HTR-8/SVneo (cell line): Measurements from ENCODE around the gene GNG7.

Experiments
- DNase-seq: peaks from one replicate; pipeline ENCODE4 v3.0.0; 2011; ENCODE audit warnings: low spot score, mixed read lengths; ENCODE audit not compliant: insufficient read length
- FAIRE-seq: peaks from 2 replicates; lab custom pipeline; 2011; peaks lifted over from hg19 to GRCh38; lab: Jason Lieb, UNC

The GNG7 gene

DNA sequence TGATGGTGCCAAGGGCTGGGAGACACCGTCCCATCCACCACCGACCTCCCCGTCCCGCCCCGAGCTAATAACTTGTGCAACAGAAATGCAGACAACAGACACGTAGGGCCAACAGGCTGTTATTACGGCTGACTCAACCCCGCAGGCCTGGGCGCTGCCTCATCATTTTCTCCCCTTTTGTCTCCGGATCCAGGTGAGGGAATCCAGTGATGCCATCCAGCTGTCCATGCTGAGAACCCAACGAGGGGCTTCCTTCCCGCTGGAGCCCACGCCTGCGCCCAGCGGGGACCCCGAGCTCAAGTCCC lies 25.1 kb upstream of the GNG7 start:
- DNase-seq (no peak), FAIRE-seq (no peak)

DNA sequence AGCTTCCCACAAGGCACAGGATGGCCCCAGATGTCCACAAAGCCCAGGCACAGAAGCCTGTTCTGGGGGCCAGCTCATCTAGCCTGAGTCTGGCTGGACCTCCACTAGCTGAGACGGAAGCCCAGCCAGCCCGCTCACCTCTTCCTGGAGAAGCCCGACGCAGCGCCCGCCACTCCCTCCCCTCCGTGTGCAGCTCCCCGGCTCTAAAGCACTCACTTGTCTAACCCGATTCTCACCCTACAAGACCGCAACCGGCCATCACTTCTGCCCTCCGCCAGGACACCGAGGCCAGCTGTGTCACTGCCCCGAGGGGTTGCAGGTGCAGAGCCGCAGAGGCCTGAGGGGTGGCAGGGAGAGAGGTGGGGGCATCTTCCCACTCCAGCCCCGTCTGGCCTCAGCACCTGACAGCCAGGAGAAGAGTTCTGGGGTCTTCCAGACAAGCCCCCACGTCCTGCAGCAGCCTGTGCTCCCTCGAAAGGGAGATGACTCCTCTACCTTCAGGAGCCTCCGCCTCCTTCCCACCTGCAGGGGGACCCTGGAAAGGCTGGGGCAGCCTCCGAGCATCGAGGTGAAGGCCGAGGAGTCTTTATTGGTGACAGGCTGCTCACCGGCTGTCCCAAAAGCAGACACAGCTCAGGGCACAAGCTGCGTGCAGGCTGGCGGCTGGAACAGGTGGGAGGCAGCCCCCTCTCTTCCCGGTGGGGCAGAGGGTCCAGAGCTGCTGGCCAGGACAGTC lies 24.6 kb upstream of the GNG7 start:
- FAIRE-seq (no peak), DNase-seq (no peak)

- FAIRE-seq (no peak), DNase-seq (no peak)
These were observed 23.8 kb upstream of the GNG7 start for GRCh38 chr19:2726160-2726855.

DNA sequence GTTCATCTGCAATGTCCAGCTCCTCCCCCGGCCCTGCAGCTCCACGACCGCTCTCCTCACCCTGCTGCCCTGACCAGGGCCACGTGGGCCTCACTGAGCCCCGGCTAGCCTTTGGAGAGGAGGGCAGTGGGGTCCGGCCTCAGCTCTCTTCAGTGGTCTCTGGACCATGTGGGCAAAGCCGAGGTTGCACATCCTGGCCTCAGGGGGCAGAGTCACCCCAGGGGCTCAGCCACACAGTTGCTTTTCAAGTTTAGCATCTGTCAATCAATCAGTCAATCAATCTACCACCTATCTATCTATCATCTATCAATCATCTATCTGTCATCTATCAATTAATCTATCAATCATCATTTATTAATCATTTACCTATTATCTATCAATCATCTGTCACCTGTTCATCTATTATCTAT lies 21.7 kb upstream of the GNG7 start:
- no peak for FAIRE-seq
- no peak for DNase-seq

GRCh38 chr19:2723747-2724146 lies 21.3 kb upstream of the GNG7 start:
- FAIRE-seq, result no peak
- DNase-seq, result no peak

- FAIRE-seq (no peak), DNase-seq (no peak)
These were observed 20.8 kb upstream of the GNG7 start for GRCh38 chr19:2723345-2723715.

GRCh38 chr19:2722541-2723344 lies 20.2 kb upstream of the GNG7 start:
- DNase-seq (peak; percentile 77), FAIRE-seq (peak; percentile 94)

DNA sequence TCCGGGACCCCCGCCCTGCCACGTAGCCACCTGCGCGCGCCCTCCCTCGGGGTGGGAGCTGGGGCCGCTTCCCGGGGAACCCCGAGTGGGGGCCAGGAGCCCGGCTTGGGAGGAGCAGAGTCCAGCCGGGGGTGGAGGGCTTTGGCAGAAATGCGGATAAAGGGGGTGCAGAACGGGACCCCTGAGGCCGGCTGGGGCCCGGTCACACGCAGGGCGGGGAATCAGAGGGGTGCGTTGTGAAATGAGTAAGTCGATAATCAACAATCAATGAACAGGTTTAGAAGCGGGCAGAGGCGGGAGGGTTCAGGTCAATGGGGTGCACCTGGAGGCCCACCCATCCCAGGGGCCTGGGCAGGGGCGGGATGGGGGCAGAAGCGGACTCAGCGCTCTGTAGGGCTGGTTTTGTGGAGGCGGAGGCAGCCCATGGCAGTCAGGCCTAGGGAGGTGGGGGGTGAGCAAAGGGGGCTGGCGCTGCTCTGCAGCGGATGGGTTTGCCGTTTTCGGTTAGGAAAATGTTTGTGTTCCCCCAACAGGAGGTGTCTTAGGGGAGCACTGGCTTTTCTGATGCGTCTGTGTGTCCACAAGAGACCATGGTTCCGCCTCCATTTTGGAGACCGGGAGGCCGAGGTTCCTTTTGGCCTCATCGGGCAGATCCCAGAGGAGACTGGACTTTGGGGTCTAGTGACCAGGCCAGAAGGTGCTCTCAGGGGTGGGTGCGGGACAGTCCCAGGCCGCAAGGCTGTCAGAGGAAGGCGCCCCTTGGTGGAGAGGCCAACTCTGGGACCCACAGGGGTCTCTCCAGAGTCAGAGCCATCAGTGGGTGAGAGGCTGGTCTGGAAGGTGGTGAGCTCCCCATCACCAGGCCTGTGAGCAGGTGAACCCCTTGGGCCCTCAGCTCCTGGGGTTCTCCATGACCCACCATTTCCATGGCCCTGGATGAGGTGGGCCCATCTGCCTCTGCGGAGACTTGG lies 19.4 kb upstream of the GNG7 start:
- FAIRE-seq (no peak), DNase-seq (no peak)

GRCh38 chr19:2720777-2721569 lies 18.5 kb upstream of the GNG7 start, which contains the start of gene DIRAS1:
TSS of gene DIRAS1 (minus strand) at chr19:2721372. CDS start at chr19:2717806, 3,566 bp downstream.
- no peak for DNase-seq
- FAIRE-seq, result no peak

- FAIRE-seq, result no peak
- no peak for DNase-seq
These were observed 17.7 kb upstream of the GNG7 start for GRCh38 chr19:2719920-2720776.

DNA sequence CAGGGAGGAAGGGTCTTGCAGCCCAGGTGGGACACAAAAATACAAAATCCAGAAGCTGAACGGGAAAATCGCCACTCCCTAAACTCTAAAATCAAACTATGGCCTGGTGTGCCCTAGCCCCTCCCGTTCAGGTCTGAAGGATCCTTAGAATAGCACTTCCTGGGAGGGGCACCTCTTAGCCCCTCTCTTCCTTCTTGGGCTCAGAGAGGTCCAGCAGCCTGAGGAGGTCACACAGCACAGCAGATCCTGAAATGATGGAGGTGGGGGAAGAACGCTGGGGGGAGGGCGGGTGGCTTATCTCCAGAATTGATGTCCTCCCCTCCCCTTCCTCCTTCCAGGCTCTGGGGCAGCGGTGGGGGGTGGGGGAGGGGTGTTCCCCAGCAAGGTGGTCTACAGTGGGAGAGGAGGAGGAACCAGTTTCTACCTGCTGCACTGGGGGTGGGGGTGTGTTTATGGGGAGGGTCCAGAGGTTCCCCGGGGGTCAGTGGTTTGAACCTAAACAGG lies 16.8 kb upstream of the GNG7 start:
- FAIRE-seq, result no peak
- DNase-seq, result no peak

DNA sequence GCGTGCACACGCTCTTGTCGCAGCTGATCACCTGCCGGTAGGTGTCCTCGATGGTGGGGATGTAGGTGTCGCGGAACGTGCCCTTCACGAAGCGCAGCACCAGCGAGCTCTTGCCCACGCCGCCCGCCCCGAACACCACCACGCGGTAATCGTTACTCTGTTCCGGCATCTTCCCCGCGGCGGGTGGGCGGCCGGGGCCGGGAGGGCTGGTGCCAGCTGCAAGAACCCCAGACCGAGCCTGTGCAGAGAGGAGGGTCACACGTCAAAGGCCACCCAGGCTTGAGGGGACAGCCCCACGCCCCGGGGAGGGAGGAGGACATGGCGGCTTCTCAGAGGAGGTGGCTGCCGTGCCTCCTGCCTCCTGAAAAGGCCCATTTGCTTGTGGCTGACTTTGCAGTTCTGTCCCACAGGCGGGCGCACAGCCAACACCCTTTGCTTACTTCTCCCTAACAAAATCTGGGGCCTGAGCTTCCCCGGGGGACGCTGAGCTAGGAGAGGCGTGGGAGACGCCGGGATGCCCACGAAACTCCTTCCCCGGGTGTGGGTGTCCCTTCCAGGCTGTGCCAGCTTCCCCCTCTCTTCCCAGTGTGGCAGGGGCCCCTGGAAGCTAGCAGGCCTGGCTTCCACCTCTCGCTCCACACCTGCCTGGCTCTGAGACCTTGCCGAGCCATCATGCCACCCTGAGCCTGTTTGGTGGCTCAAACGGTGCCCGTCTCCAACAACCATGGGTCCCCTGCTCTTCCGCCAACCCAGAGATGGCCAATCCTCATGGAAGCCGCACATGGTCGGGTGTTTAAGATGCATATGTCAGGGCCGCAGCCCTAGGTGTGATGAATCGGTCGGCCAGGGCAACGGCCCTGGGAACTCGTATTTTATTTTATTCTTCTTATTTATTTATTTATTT lies 15.4 kb upstream of the GNG7 start:
- DNase-seq (no peak), FAIRE-seq (no peak)

- FAIRE-seq (no peak), DNase-seq (no peak)
These were observed 14.5 kb upstream of the GNG7 start for GRCh38 chr19:2716722-2717637.

DNA sequence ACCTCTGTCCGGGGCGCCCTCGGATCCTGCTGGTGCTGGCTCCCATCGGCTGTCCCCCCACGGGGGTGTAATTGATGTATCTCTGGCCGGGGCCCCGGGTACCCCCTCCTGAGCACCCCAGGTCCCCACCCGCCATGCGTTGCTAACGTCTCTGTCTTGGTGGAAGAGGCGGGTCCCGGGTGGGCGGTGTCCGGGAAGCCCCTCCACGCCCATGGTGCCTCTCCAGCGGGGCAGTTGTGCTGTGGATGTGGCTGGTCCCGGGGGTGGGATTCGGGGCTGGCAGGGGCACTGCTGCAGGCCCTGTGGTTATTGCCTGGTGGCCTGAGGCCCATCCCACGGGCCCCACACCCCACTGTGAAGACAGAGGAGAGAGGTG lies 13.8 kb upstream of the GNG7 start:
- FAIRE-seq (no peak), DNase-seq (no peak)

DNA sequence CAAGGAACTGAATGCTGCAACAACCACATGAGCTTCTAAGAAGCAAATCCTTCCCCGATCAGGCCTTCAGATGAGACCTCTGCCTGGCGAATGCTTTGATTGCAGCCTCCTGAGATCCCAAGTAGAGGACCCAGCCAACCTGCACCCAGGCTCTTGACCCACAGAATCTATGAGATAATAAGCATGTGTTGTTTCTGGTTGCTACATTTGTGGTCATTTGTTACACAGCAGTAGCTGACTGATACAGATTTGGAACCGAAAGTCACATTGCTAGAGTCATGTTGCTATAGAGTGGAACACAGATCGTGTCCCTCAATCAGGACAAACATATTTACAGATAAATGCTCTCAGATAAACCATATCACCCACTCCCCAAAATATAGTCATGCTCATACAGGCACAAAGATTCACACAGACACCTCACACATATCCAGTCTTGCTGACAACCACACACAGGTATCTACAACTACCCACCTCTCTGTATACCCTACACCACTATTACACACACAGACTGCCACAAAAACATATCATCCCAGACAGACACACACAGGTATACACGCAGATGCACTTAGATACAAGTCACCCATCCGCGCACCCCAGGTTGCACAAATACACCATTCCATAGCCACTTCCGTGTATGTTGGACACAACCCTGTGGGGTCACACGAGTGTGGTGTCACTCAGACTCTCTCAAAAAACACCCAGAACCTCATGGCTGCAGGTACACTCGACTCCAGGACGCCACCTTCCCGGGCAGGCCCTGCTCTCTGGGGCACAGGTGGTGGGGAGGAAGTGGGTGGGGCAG lies 13.2 kb upstream of the GNG7 start:
- DNase-seq, result no peak
- FAIRE-seq, result no peak
